Erythroblast (primary cell): ENCODE measurements around the gene EXOC7.

ENCODE experiments used
- DNase-seq, 2 experiments: peaks; one replicate each; lab custom pipeline; 2025; lab: John Stamatoyannopoulos, UW
- GATA1 ChIP-seq: IDR thresholded peaks from 2 replicates; pipeline ENCODE4 v1.6.1; 2011; ENCODE audit warnings: low read depth, mild to moderate bottlenecking, control low read depth, low read length, moderate library complexity
- POLR2A ChIP-seq: IDR thresholded peaks from 2 replicates; pipeline ENCODE4 v1.6.1; 2011; ENCODE audit warnings: mild to moderate bottlenecking, low read length

The EXOC7 gene

GRCh38 chr17:76142039-76142584 is 38.5 kb upstream of the EXOC7 start:
- TF ChIP-seq GATA1: no peak
- no peak for TF ChIP-seq POLR2A
- no peak for DNase-seq

GRCh38 chr17:76141212-76142038 is 37.8 kb upstream of the EXOC7 start, which contains the start of gene FOXJ1:
Gene FOXJ1, minus strand, starts transcription at chr17:76141245. Its CDS starts 850 bp downstream, at chr17:76140395.
- peak; percentile 90 to 91 for DNase-seq

DNA sequence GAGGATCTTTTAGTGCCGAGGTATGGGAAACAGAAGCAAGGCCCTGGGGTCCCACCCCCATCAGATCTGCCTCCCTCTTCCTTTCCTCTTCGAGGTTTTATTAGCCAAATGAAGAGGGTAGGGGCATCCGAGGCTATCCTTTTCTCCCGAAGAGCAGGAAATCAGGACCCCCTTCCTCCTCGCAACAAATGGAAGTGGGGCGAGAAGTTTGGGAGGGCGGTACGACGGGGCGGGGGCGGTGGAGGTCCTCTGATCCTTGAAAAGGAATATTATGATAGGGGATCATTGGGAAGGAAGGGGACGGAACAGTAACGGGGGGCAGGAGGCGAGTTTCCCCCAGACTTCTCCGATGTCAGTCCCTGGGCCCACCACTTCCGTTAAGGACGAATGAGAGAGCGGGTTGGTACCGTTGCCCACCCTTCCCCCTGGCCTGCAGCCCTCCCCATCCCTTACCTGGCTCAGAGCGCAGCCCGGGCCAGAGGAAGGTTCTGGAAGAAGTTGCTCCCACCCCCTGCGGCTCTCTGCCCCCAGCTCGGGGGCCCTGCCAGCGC is 37.1 kb upstream of the EXOC7 start:
- DNase-seq: no peak
- TF ChIP-seq POLR2A (no peak), GATA1 (no peak)

More at GRCh38 chr17:76141212-76142038, 37.8 kb upstream of the EXOC7 start, which contains the start of gene FOXJ1:
- TF ChIP-seq POLR2A: no peak
- TF ChIP-seq GATA1: no peak

GRCh38 chr17:76139801-76140660 is 36.4 kb upstream of the EXOC7 start:
- peak in 1 of 2 experiments; percentile 41 for DNase-seq
- TF ChIP-seq GATA1 (no peak), POLR2A (no peak)

GRCh38 chr17:76138896-76139752 is 35.5 kb upstream of the EXOC7 start:
- no peak for TF ChIP-seq POLR2A
- TF ChIP-seq GATA1: no peak

DNA sequence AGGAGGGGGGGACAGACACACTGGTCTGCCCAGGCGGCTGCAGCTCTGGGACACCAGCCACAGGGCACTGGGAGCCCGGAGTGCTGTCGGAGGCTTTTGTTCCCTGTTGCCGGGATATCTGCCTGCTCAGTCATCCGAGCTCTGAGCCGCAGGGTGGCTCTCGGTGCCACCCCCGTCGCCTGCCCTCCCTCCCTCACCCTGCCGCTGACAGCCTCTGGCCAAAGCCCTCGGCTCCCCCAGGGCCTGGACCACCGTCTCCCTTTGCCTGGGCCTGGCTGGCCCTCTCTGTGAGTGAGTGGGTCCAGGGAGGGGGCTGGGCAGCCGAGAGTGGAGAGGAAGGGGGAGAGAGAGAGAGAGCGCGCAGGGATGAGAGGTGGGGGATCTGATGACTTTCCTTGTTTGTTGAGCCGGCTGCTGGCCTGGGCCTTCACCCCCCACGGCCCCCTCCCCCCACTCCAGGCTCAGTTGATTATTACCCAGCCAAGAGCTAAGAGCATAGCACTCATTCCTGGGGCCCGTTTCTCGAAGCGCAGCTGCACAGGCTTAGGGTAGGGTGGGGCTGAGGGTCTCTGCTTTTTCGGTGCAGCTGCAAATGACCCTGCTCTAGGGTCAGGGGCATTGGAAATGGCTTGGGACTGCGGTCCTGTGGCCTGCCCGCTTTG is 34.8 kb upstream of the EXOC7 start:
- DNase-seq: no peak
- no peak for TF ChIP-seq GATA1
- TF ChIP-seq POLR2A: no peak

More at GRCh38 chr17:76138896-76139752, 35.5 kb upstream of the EXOC7 start:
- DNase-seq: no peak

DNA sequence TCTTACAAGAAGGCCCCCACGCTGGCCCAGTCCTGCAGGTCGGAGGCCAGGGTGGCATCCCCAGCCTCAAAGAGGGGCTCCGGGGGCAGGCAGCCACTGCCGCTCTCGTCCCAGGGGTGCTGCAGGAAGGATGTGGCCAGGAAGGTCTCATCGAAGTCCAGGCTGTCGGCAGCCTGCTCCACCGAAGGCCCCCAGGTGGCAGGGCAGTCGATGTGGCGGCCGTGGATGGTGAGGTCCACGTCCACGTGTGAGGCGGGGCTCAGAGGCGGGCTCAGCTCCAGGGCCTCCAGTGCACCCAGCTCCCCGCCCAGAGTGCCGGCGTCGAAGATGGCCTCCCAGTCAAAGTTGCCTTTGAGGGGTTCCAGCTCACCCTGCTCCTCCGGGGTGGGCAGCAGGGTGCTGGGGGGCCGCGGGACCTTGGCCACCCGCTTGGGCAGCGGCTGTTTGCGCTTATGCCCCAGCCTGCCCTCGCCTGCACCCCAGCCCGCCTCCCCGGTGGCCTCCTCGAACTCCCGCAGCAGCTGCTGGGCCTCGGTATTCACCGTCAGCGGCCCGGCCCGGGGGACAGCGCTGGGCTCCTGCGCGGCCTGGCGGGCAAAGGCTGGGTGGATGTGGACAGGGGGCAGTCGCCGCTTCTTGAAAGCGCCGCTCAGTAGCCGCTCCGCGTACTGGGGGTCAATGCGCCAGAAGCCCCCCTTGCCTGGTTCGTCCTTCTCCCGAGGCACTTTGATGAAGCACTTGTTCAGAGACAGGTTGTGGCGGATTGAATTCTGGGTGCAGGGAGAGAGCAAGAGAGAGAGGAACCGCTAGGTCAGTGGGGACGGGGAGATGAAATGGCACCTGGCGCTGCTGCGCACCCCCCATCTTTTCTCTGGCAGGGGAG is 34.0 kb upstream of the EXOC7 start:
- DNase-seq: no peak
- TF ChIP-seq POLR2A (no peak), GATA1 (no peak)

DNA sequence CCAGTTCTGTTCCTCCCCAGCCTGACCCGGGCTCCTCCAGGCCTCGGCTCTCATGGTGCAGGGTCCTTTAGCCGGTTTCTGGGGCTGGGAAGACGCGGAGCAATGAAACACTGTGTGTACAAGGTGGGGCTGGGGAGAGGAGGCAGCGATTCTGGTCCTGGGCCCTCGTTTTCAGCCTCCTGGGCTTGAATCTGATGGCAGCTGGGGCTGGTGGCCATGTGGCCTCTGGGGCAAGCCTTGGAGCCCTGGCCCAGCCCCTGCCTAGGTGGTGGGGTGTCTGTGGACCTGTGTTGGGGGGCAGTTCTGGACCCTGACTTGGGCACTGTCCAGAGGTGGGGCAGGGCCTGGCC is 33.4 kb upstream of the EXOC7 start:
- no peak for TF ChIP-seq POLR2A
- TF ChIP-seq GATA1: no peak

GRCh38 chr17:76136276-76137000 is 32.9 kb upstream of the EXOC7 start:
- TF ChIP-seq POLR2A (no peak), GATA1 (no peak)
- DNase-seq: no peak

More for the DNA sequence above, 33.4 kb upstream of the EXOC7 start:
- DNase-seq: no peak

DNA sequence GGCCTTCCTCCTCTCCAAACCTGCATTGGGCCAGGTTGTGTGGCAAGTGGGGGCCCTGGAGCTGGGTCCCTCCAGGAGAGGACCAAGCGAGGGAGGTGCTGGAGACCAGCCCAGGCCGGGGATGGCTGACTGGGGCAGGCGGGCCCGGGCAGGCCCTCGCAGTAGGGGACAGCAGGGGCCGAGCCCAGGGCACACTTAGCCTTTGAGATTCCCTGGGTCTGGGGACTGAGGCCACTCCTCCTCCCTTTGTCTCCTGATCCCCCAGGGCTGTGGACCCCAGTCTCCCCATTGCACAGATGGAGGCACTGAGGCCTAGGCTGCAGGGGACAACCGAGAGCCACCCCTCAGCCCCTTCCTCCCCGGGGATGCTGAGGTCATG is 32.2 kb upstream of the EXOC7 start:
- TF ChIP-seq POLR2A (no peak), GATA1 (no peak)
- DNase-seq: no peak
